Esophagus (tissue), 2 donors: ENCODE measurements around the gene MAP3K2. TPM values are rescaled to one million over a fixed set of nuclear protein-coding genes. Genes with fewer than 3 reads are reported as not detected.

Experiments used
- H3K27ac ChIP-seq, 2 donors: one replicate each; pipeline ENCODE4 v1.5.1; 2013; ENCODE audit warnings: low read depth in 2 of 2, mild to moderate bottlenecking in 2 of 2, inconsistent platforms in 1 of 2, low read length in 1 of 2, moderate library complexity in 1 of 2
- H3K27me3 ChIP-seq, 2 donors: one replicate each; pipeline ENCODE4 v1.6.1; 2013; ENCODE audit warnings: low read length in 2 of 2, control low read depth in 1 of 2, mild to moderate bottlenecking in 1 of 2; ENCODE audit not compliant: insufficient read depth in 2 of 2, control insufficient read depth in 1 of 2
- H3K36me3 ChIP-seq, 2 donors: one replicate each; pipeline ENCODE4 v1.6.1; 2013; ENCODE audit warnings: low read length in 1 of 2; ENCODE audit not compliant: control insufficient read depth in 2 of 2, insufficient read depth in 2 of 2
- H3K4me1 ChIP-seq, 2 donors: one replicate each; pipeline ENCODE4 v1.6.1; 2013; ENCODE audit warnings: low read length in 1 of 2; ENCODE audit not compliant: control insufficient read depth in 2 of 2, insufficient read depth in 2 of 2
- H3K4me3 ChIP-seq, 2 donors: one replicate each; pipeline ENCODE4 v1.5.1; 2013; ENCODE audit warnings: low read length in 2 of 2, mild to moderate bottlenecking in 2 of 2, low read depth in 1 of 2, moderate library complexity in 1 of 2
- H3K9me3 ChIP-seq, 2 donors: one replicate each; pipeline ENCODE4 v1.6.1; 2013; ENCODE audit warnings: mild to moderate bottlenecking in 2 of 2, low read depth in 1 of 2, low read length in 1 of 2, moderate library complexity in 1 of 2; ENCODE audit not compliant: control insufficient read depth in 2 of 2, insufficient read depth in 1 of 2
- WGBS, 2 donors: extraction: QIAGEN DNeasy Blood & Tissue Kit; methylation state at CpG; one replicate each; pipeline ENCODE4 v1.1.7; 2013; 5-methylcytosine and 5-hydroxymethylcytosine counted together
- polyA plus RNA-seq, 2 donors: library from polyadenylated mRNA; stranded (reverse); fragments of 200-250 nt; gene quantifications; one replicate each; pipeline ENCODE4 v1.2.3, GENCODE V29; 2013
- donor health status: healthy with polysubstance abuse.
- donor health status: Bipolar disorder and iron deficiency.

Gene MAP3K2
- polyA plus RNA-seq, 2 donors = 3.5 TPM

DNA sequence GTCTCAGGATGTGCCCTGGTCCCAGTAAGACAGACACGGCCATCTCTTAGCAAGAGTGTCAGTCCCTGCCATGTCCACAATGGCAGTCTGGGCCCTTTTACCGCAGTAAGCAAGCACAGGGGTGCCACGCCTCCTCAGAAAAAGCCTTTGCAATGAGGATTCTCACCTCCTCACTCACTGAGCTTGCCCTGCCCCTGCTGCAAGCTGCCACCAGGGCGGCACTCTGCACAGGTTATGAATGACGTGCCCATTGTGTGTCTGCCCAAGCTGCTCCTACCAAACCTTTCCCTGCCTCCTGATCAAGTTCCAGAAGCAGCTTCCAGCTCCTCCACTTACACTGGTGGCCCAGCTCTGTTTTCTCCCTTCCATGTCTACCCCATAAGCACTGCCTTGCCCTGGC is 117.1 kb downstream of the MAP3K2 start:
- Histone ChIP-seq H3K27ac (no peak overlapping the region), H3K4me1 (no peaks in the 10 kb centered on the region), H3K4me3 (no peak overlapping the region), H3K36me3 (peaks cover 21 to 28% of the 10 kb centered on the region in 2 donors), H3K9me3 (no peaks in the 10 kb centered on the region), H3K27me3 (no peaks in the 10 kb centered on the region)
- 96 to 100% methylated on average over 5 of the region's 5 CpGs for WGBS, 2 donors

DNA sequence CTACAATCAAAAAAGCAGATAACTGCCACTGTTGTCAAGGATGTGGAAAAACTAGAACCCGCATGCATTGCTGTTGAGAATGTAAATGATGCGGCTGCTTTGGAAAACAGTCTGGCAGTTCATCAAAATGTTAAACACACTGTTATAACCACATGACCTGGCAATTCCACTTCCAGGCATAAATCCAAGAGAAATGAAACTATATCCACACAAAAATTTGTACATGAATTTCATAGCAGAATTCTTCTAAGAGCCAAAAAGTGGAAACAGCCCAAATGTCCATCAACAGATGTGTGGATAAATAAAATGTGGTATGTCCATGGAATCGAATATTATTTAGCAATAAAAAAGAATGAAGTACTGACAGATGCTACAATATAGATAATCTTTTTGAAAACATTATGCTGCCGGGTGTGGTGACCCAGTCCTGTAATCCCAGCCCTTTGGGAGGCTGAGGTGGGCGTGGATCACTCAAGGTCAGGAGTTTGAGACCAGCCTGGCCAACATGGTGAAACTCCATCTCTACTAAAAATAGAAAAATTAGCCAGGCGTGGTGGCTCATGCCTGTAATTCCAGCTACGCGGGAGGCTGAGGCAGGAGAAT is 125.9 kb downstream of the MAP3K2 start:
- Histone ChIP-seq H3K4me3 (no peak overlapping the region), H3K36me3 (peaks cover 15 to 17% of the 10 kb centered on the region in 2 donors)

DNA sequence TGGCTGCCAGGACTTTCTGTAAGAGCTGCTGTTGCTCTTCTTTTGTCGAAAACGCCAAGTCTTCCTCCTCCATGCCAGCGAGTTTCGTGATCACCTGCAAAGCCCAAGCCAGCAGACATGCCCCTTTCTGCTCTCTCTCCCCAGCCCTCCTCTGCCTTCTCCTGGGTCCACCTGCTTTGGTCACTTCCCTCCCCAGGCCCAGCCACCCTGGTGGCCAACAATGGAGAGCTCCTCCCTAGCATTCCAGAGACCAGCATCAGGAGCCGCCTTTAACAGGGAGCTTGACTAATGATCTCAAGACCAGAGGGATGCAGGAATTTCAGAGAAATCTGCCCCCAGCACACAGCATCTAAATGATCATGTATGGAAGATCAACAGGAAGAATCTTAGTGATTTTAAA is 128.4 kb downstream of the MAP3K2 start:
- H3K27ac ChIP-seq = no peak overlapping the region
- H3K36me3 ChIP-seq = peaks cover 15 to 19% of the 10 kb centered on the region in 2 donors
- WGBS, 2 donors = 81 to 82% methylated on average over 5 of the region's 5 CpGs
- H3K27me3 ChIP-seq = no peaks in the 10 kb centered on the region
- H3K4me3 ChIP-seq = no peak overlapping the region
- H3K9me3 ChIP-seq = no peaks in the 10 kb centered on the region
- no peaks in the 10 kb centered on the region for H3K4me1 ChIP-seq

More for the DNA sequence above, 125.9 kb downstream of the MAP3K2 start:
- Histone ChIP-seq H3K9me3 (no peaks in the 10 kb centered on the region), H3K27me3 (no peaks in the 10 kb centered on the region), H3K4me1 (no peaks in the 10 kb centered on the region), H3K27ac (no peak overlapping the region)
- WGBS, 2 donors = 84 to 85% methylated on average over 8 of the region's 8 CpGs

DNA sequence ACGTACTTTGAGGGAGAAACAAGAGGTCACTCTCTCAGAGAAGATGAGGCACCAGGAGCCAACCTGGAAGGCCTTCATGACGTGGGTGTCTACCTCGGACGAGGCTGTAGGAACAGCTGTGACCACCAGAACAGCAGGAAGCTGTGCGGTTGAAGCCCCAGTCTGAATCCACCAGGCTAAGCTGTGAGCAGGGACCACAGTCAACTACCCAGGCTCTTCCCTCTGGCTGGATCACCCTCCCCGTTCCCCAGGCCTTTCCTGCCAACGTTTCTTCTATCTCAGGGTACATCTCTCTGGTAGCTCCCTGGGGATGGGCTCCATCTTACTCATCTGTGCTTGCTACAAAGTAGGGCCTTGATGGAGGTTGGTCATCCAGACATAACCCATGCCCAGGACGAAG is 130.9 kb downstream of the MAP3K2 start:
- peaks cover 15 to 19% of the 10 kb centered on the region in 2 donors for H3K36me3 ChIP-seq
- H3K4me3 ChIP-seq = no peak overlapping the region
- no peaks in the 10 kb centered on the region for H3K9me3 ChIP-seq
- H3K27me3 ChIP-seq = no peaks in the 10 kb centered on the region
- H3K4me1 ChIP-seq = no peaks in the 10 kb centered on the region
- WGBS, 2 donors = 75 to 84% methylated on average over 8 of the region's 8 CpGs
- no peak overlapping the region for H3K27ac ChIP-seq

DNA sequence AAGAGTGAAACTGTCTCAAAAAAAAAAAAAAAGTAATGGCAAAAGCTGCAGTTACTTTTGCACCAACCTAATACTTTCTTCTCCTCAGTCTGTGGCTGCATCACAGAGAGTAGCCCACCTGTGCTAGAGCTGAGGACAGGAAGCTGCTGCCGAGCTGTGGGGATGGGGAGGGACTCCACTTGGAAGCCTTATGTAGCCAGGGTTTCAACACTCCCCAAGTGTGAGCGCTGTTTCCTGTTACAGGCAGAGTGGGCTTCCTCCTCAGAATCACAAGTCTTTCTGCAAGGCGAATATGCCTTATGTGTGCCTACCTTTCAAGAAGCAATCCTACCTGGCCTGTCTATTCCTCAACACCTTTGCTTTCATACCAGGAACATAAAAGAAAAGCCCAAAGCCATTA is 131.4 kb downstream of the MAP3K2 start:
- no peaks in the 10 kb centered on the region for H3K4me1 ChIP-seq
- no peaks in the 10 kb centered on the region for H3K27me3 ChIP-seq
- no peaks in the 10 kb centered on the region for H3K9me3 ChIP-seq
- no peak overlapping the region for H3K27ac ChIP-seq
- H3K4me3 ChIP-seq = no peak overlapping the region
- WGBS, 2 donors = 90 to 93% methylated on average over 3 of the region's 3 CpGs
- peaks cover 15 to 19% of the 10 kb centered on the region in 2 donors for H3K36me3 ChIP-seq

DNA sequence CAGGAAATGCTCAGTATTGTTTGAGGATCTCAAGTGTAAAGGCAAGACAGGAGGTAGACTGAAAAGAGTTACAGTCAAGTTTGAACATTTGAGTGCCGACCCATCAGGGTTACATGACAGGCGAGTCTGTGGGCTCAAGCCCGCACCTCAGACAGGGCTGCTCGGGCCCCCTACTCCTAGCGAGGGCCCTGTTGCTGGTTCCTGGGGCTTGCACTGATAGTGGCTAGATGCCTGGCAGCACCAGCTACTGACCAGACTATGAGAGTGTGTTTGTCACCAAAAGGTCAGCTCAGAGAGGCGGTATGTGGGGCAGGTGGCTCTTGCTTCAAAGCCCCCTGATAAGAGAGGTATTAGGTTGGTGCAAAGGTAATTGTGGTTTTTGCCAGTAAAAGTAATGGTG is 132.1 kb downstream of the MAP3K2 start:
- H3K9me3 ChIP-seq = no peaks in the 10 kb centered on the region
- WGBS, 2 donors = 97 to 98% methylated on average over 6 of the region's 6 CpGs

DNA sequence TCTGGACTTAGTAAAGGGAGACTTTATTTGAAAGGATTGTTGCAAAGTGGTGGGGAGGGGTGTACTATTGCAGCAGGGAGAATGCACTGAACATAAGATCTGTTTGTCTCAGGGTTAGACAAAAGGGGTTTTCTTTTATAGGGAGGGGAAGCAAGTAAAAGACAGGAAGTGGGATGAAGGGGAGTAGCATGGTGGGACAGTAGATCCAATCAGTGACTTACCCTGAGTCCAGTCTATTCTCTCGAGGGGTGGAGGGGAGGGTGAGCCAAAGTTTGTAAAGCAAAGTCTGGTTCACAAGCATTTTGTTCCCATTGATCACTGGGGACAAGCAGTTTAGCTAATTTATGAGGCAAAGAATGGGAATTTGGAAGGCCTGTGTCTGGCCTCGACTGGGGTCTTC is 132.6 kb downstream of the MAP3K2 start:
- WGBS, 2 donors = 70 to 75% methylated on average over 2 of the region's 2 CpGs

More for the DNA sequence above, 132.1 kb downstream of the MAP3K2 start:
- H3K4me1 ChIP-seq = no peaks in the 10 kb centered on the region
- peaks cover 10 to 15% of the 10 kb centered on the region in 2 donors for H3K36me3 ChIP-seq
- H3K4me3 ChIP-seq = no peak overlapping the region
- no peak overlapping the region for H3K27ac ChIP-seq
- H3K27me3 ChIP-seq = no peaks in the 10 kb centered on the region

DNA sequence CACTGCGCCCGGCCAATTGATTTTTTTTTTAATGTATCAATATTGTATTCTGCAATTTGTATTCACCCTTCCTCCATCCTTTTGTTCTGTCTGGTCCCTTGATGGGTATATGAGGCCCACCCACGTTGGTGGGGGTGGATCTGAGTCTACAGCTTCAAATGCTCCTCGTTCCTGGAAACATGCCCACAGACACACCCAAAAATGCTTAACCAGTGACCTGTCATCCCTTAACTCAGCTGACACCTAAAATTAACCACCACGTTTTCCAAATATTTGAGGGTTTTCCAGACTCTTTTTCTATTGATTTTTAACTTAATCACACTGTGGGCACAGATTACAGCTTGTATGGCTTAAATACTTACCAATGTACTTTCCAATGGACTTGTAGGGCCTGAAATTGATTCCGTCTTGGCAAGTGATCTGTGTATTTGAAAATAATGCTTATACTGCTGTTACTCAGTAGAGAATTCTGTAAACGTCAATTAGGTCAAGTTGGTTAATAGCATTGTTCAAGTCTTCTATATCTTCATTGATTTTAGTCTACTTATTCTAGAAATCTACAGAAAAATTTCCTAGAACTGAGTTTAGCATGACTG is 133.3 kb downstream of the MAP3K2 start:
- H3K4me1 ChIP-seq = no peaks in the 10 kb centered on the region
- no peaks in the 10 kb centered on the region for H3K27me3 ChIP-seq
- peaks cover 4 to 14% of the 10 kb centered on the region in 2 donors for H3K36me3 ChIP-seq
- no peaks in the 10 kb centered on the region for H3K9me3 ChIP-seq
- no peak overlapping the region for H3K27ac ChIP-seq
- WGBS, 2 donors = 69 to 76% methylated on average over 7 of the region's 7 CpGs
- H3K4me3 ChIP-seq = no peak overlapping the region

More for the DNA sequence above, 132.6 kb downstream of the MAP3K2 start:
- Histone ChIP-seq H3K4me1 (no peaks in the 10 kb centered on the region), H3K9me3 (no peaks in the 10 kb centered on the region), H3K27me3 (no peaks in the 10 kb centered on the region), H3K36me3 (peaks cover 10 to 14% of the 10 kb centered on the region in 2 donors), H3K27ac (no peak overlapping the region), H3K4me3 (no peak overlapping the region)
